Osteocyte (in vitro differentiated cells): Measurements from ENCODE around the gene KCNH5. TPM values are rescaled to one million over a fixed set of nuclear protein-coding genes. Genes with fewer than 3 reads are reported as not detected.
A peak's percentile ranks its signal among the peaks of the same experiment; 100 is the strongest.

Experiments
- DNase-seq: peaks from one replicate; pipeline ENCODE4 v3.0.0; 2021; ENCODE audit warnings: mixed read lengths; ENCODE audit not compliant: unreplicated experiment; ENCODE audit errors: extremely low spot score
- H3K27ac Mint-ChIP-seq: one replicate; pipeline ENCODE4 v1.8.0; 2021; ENCODE audit warnings: mild to moderate bottlenecking, mixed read lengths; ENCODE audit not compliant: unreplicated experiment
- H3K27me3 Mint-ChIP-seq: one replicate; pipeline ENCODE4 v1.8.0; 2021; ENCODE audit warnings: mixed read lengths; ENCODE audit not compliant: unreplicated experiment
- H3K36me3 Mint-ChIP-seq: one replicate; pipeline ENCODE4 v1.8.0; 2021; ENCODE audit warnings: mixed read lengths; ENCODE audit not compliant: unreplicated experiment
- H3K4me1 Mint-ChIP-seq: one replicate; pipeline ENCODE4 v1.8.0; 2021; ENCODE audit warnings: mixed read lengths; ENCODE audit not compliant: unreplicated experiment
- H3K4me3 Mint-ChIP-seq: one replicate; pipeline ENCODE4 v1.8.0; 2021; ENCODE audit warnings: mild to moderate bottlenecking, moderate library complexity, mixed read lengths; ENCODE audit not compliant: unreplicated experiment
- H3K9me3 Mint-ChIP-seq: one replicate; pipeline ENCODE4 v1.8.0; 2021; ENCODE audit warnings: mixed read lengths; ENCODE audit not compliant: unreplicated experiment
- total RNA-seq: library from RNA; stranded (reverse); gene quantifications from 2 replicates; pipeline ENCODE4 v1.2.1, GENCODE V29; 2021
- TF ChIP-seq, protein P1 (sequence below): fragments of 200-600 bp; sonication (generic); IDR thresholded peaks from 2 replicates; pipeline ENCODE4 v1.5.0; 2021; ENCODE audit warnings: antibody characterized with exemption, mild to moderate bottlenecking, moderate library complexity

KCNH5 gene
- total RNA-seq, 1 donor from 2014 or later = not detected

DNA sequence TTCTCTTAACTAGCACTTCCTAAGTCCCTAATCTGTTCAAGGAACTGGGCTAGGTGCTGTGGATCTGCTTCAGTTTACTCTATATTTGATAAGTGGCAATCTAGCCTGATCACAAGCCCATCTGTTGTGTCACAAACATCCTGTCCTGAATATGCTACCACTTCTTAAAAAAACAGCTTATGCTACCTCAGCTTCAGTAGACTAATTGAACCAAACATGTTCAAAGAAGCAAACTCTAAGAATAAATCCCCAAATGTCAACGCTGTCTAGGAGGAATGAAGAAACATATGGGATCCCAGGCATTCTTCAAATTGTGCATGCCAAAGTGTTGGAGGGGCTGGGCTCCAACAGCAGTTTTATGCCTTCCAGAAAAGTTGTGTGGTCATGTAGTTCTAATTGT lies 10.4 kb upstream of the KCNH5 start:
- Mint-ChIP-seq H3K36me3 (no peaks in the 10 kb centered on the region), H3K4me1 (no peaks in the 10 kb centered on the region), H3K4me3 (no peak overlapping the region), H3K9me3 (no peaks in the 10 kb centered on the region), H3K27me3 (no peaks in the 10 kb centered on the region), H3K27ac (no peak overlapping the region)
- TF ChIP-seq, protein P1, sequence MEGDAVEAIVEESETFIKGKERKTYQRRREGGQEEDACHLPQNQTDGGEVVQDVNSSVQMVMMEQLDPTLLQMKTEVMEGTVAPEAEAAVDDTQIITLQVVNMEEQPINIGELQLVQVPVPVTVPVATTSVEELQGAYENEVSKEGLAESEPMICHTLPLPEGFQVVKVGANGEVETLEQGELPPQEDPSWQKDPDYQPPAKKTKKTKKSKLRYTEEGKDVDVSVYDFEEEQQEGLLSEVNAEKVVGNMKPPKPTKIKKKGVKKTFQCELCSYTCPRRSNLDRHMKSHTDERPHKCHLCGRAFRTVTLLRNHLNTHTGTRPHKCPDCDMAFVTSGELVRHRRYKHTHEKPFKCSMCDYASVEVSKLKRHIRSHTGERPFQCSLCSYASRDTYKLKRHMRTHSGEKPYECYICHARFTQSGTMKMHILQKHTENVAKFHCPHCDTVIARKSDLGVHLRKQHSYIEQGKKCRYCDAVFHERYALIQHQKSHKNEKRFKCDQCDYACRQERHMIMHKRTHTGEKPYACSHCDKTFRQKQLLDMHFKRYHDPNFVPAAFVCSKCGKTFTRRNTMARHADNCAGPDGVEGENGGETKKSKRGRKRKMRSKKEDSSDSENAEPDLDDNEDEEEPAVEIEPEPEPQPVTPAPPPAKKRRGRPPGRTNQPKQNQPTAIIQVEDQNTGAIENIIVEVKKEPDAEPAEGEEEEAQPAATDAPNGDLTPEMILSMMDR = no peak
- DNase-seq = no peak

DNA sequence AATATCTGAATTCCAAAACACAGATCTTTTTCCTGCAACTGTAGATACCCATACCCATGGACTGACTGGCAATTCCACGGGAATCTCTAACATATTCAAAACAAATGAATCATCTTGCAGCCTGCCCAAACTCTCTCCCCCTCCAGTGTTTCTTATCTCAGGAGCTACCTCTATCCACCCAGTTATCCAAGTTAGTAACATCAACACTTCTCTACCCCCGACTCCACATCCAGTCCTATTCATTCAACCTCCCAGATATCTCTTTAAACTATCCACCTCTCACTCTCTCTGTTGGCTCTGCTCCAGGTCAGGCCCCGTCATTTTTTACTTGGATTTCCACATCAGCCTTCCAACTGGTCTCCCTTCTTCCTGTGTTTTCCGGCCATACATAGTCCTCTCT lies 6.7 kb upstream of the KCNH5 start:
- TF ChIP-seq, protein P1 = no peak
- no peaks in the 10 kb centered on the region for H3K9me3 Mint-ChIP-seq
- no peak overlapping the region for H3K27ac Mint-ChIP-seq
- H3K4me3 Mint-ChIP-seq = no peak overlapping the region
- H3K27me3 Mint-ChIP-seq = peaks cover 24% of the 10 kb centered on the region
- no peaks in the 10 kb centered on the region for H3K4me1 Mint-ChIP-seq
- no peak for DNase-seq
- H3K36me3 Mint-ChIP-seq = no peaks in the 10 kb centered on the region

DNA sequence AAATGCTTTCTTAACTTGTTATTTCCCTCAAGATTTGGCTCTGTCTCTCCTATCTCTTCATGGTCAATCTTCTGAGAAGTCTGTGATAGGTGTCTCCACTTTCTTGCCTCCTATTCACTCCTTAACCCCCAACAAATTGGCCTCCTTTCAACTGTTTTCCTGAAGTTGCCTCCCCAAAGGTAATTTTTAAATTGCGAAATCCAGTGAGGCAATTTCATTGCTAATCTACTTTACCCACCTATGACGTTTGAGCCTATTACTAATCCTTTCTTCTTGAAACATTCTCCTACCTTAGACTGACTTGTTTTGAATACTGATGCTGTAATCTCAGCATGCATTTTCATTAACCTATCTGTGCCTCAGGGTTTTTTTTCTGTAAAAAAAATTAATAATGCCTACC lies 6.0 kb upstream of the KCNH5 start:
- Mint-ChIP-seq H3K4me1 (peaks cover 2% of the 10 kb centered on the region), H3K27ac (no peak overlapping the region), H3K27me3 (peaks cover 30% of the 10 kb centered on the region), H3K4me3 (no peak overlapping the region), H3K9me3 (no peaks in the 10 kb centered on the region), H3K36me3 (no peaks in the 10 kb centered on the region)
- TF ChIP-seq, protein P1 = no peak
- no peak for DNase-seq

DNA sequence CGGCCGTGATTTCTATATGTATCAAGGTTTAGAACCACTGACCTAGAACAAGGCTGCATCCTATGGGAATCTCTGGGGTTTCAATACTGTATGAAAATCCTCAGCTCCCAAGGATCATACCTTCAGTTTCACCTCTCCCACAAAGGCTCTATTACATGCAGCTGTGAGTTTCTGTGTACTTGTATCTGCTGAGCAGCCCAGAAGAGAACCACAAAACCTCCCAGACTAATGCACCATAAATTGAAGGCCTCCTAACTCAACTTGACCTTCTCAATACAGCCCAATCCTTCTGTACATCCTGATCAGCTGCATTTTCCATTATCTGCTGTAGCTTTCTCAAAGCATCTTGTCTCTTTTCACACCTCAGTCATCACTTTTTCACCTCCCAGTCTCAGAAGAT lies 5.4 kb upstream of the KCNH5 start:
- Mint-ChIP-seq H3K36me3 (no peaks in the 10 kb centered on the region), H3K27me3 (peaks cover 34% of the 10 kb centered on the region), H3K9me3 (no peaks in the 10 kb centered on the region), H3K4me3 (no peak overlapping the region), H3K27ac (no peak overlapping the region), H3K4me1 (peaks cover 5% of the 10 kb centered on the region)
- TF ChIP-seq, protein P1 = no peak
- DNase-seq = no peak

DNA sequence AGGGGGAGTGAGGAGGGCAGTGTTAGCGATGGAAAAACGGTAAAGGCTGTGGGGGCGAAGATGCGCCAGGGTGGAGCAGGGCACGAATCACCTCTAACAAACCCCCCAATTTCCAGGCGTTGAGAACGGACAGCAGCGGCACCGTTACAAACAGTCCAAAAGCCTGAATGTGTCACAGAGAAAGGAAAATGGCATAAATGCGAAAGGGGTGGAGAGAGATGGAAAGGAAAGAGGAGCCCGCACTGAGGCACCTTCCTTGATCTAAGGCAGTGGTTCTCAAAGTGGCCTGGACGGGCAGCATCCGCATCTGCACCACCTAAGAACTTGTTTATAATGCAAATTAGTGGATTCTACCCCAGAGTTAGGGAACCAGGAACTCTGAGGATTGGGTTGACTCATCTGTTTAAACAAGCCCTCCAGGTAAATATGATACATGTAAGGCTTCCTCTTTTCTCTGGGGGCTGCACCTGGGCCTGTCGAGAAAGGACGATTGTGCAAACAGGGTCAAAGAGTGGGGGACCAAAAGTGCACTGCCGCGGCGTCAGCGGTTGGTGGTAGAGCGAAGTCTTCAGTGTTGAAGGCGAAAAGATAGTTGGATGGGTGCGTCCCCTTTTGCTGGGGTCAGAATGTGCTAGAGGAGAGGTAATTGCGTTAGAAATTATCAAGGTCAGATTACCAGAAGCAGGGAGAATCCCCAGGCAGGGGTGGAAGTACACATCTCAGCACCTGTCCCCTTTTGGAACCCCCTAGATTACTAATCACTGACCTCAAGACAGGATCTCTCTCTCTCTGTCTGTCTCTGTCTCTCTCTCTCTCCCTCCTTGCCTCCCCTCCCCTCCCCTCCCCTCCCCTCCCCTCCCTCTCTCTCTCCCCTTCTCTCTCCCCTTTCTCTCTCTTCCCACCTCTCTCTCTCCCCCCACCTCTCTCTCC lies 1.3 kb upstream of the KCNH5 start:
- no peak for DNase-seq
- Mint-ChIP-seq H3K27me3 (peaks cover 63% of the 10 kb centered on the region), H3K9me3 (no peaks in the 10 kb centered on the region), H3K4me3 (peak overlapping the region; percentile 51), H3K4me1 (peaks cover 7% of the 10 kb centered on the region), H3K36me3 (no peaks in the 10 kb centered on the region), H3K27ac (no peak overlapping the region)
- TF ChIP-seq, protein P1 = no peak
